Amniotic stem cell (primary cell): ENCODE data around the gene SIGLEC14.

ENCODE experiments used
- DNase-seq: peaks from one replicate; lab custom pipeline; 2025; lab: John Stamatoyannopoulos, UW

SIGLEC14 gene

GRCh38 chr19:51614789-51615188 is 31.8 kb downstream of the SIGLEC14 start:
- no peak for DNase-seq

- no peak for DNase-seq
Observed at GRCh38 chr19:51610576-51610975, 36.0 kb downstream of the SIGLEC14 start.

- DNase-seq: peak; percentile 45
Observed at GRCh38 chr19:51607920-51608562, 38.6 kb downstream of the SIGLEC14 start.

- no peak for DNase-seq
Observed at GRCh38 chr19:51607077-51607476, 39.5 kb downstream of the SIGLEC14 start.

GRCh38 chr19:51602189-51602854 is 44.3 kb downstream of the SIGLEC14 start:
- DNase-seq: no peak

- DNase-seq: no peak
Observed at GRCh38 chr19:51600940-51601580, 45.6 kb downstream of the SIGLEC14 start.

GRCh38 chr19:51599084-51599483 is 47.5 kb downstream of the SIGLEC14 start:
- DNase-seq: no peak

- no peak for DNase-seq
Observed at GRCh38 chr19:51598159-51598915, 48.3 kb downstream of the SIGLEC14 start.

GRCh38 chr19:51595190-51596175 is 51.1 kb downstream of the SIGLEC14 start:
- no peak for DNase-seq

- no peak for DNase-seq
Observed at GRCh38 chr19:51594774-51595109, 51.9 kb downstream of the SIGLEC14 start.

GRCh38 chr19:51593969-51594773 is 52.5 kb downstream of the SIGLEC14 start:
- peak; percentile 95 for DNase-seq

GRCh38 chr19:51593138-51593890 is 53.3 kb downstream of the SIGLEC14 start:
- no peak for DNase-seq
